Upper lobe of right lung (tissue), 1 donor: ENCODE results near the gene MRPS34. TPM values are rescaled to one million over a fixed set of nuclear protein-coding genes. Genes with fewer than 3 reads are reported as not detected.

Experiments used
- ATAC-seq: fragments of 200-7000 bp; cut with Tn5 transposase; one replicate; pipeline ENCODE4 v1.9.1; 2020; ENCODE audit warnings: mild to moderate bottlenecking, moderate library complexity
- DNase-seq: peaks from one replicate; pipeline ENCODE4 v3.0.0-alpha.2; 2020
- H3K27ac ChIP-seq: fragments of 200-600 bp; one replicate; pipeline ENCODE4 v1.8.0; 2022
- H3K27me3 ChIP-seq: fragments of 200-600 bp; one replicate; pipeline ENCODE4 v1.8.0; 2022; ENCODE audit warnings: mild to moderate bottlenecking
- H3K36me3 ChIP-seq: fragments of 200-600 bp; one replicate; pipeline ENCODE4 v1.8.0; 2022
- H3K4me1 ChIP-seq: fragments of 200-600 bp; one replicate; pipeline ENCODE4 v1.8.0; 2022
- H3K4me3 ChIP-seq: fragments of 200-600 bp; one replicate; pipeline ENCODE4 v1.8.0; 2022; ENCODE audit warnings: mild to moderate bottlenecking
- H3K9me3 ChIP-seq: fragments of 200-600 bp; one replicate; pipeline ENCODE4 v1.8.0; 2022
- CTCF ChIP-seq: fragments of 200-600 bp; IDR thresholded peaks from one replicate; pipeline ENCODE4 v1.8.0; 2022; ENCODE audit warnings: antibody characterized with exemption
- intact Hi-C: fragments of 100-400 bp; cut with DNase I; formaldehyde crosslinking; loops from one replicate; pipeline ENCODE4 v1.11.0; 2022
- total RNA-seq: library from RNA; stranded (reverse); fragmentation: NEBNext Ultra II Directional; extraction: Animal tissue kit (Norgen Biotek cat#: 25700); gene quantifications from one replicate; pipeline ENCODE4 v1.2.1, GENCODE V29; 2021
- donor health status: DM: no; HTN: yes; CAD: no; lungs with severe emphysema.

The MRPS34 gene
- total RNA-seq, 1 donor from 2014 or later, result 62.7 TPM

- H3K27me3 ChIP-seq, result no peaks in the 10 kb centered on the region
- H3K4me3 ChIP-seq, result no peak overlapping the region
- H3K36me3 ChIP-seq, result peaks cover 29% of the 10 kb centered on the region
- H3K9me3 ChIP-seq, result no peaks in the 10 kb centered on the region
- TF ChIP-seq CTCF, result no peak
- H3K4me1 ChIP-seq, result peaks cover 8% of the 10 kb centered on the region
- no peak for DNase-seq
- no peak for ATAC-seq
- H3K27ac ChIP-seq, result no peak overlapping the region
- intact Hi-C loops, result no loop called here
Observed at GRCh38 chr16:1787056-1787321, 14.1 kb upstream of the MRPS34 start.

GRCh38 chr16:1786242-1787055, 13.5 kb upstream of the MRPS34 start:
- intact Hi-C loops, result no loop called here
- ATAC-seq, result no peak
- Histone ChIP-seq H3K27ac (no peak overlapping the region), H3K4me1 (peaks cover 10% of the 10 kb centered on the region), H3K9me3 (no peaks in the 10 kb centered on the region), H3K27me3 (no peaks in the 10 kb centered on the region), H3K4me3 (no peak overlapping the region), H3K36me3 (peaks cover 29% of the 10 kb centered on the region)
- no peak for TF ChIP-seq CTCF
- DNase-seq, result peak; percentile 63

- Histone ChIP-seq H3K4me3 (no peak overlapping the region), H3K36me3 (peaks cover 29% of the 10 kb centered on the region), H3K9me3 (no peaks in the 10 kb centered on the region), H3K27me3 (no peaks in the 10 kb centered on the region), H3K4me1 (peaks cover 16% of the 10 kb centered on the region), H3K27ac (no peak overlapping the region)
- no peak for TF ChIP-seq CTCF
- DNase-seq, result peak; percentile 54
- ATAC-seq, result no peak
- intact Hi-C loops, result no loop called here
Observed at GRCh38 chr16:1785846-1786170, 12.9 kb upstream of the MRPS34 start.

- Histone ChIP-seq H3K27me3 (no peaks in the 10 kb centered on the region), H3K27ac (no peak overlapping the region), H3K9me3 (no peaks in the 10 kb centered on the region), H3K4me3 (no peak overlapping the region), H3K36me3 (peaks cover 31% of the 10 kb centered on the region), H3K4me1 (peaks cover 17% of the 10 kb centered on the region)
- DNase-seq (no peak), ATAC-seq (no peak)
- no peak for TF ChIP-seq CTCF
- intact Hi-C loops, result no loop called here
Observed at GRCh38 chr16:1784977-1785845, 12.3 kb upstream of the MRPS34 start.

GRCh38 chr16:1782408-1783264, 9.7 kb upstream of the MRPS34 start, which contains the start of the genes NUBP2 and SPSB3:
NUBP2 (plus strand) TSS chr16:1782960; CDS start chr16:1783021, 61 bp downstream.
SPSB3 (minus strand) TSS chr16:1782571; CDS start chr16:1781483, 1,088 bp downstream.
- H3K4me1 ChIP-seq, result peaks cover 17% of the 10 kb centered on the region
- no peaks in the 10 kb centered on the region for H3K27me3 ChIP-seq
- no peaks in the 10 kb centered on the region for H3K9me3 ChIP-seq
- ATAC-seq (peak; percentile 94), DNase-seq (peak; percentile 100)
- intact Hi-C loops, result no loop called here
- H3K27ac ChIP-seq, result peak within 1 kb of the TSS; percentile 85
- no peak for TF ChIP-seq CTCF
- peak within 1 kb of the TSS; percentile 85 for H3K4me3 ChIP-seq
- H3K36me3 ChIP-seq, result peaks cover 29% of the 10 kb centered on the region
